ENCODE measurements around the gene ANAPC1. TPM values are rescaled to one million over a fixed set of nuclear protein-coding genes. Genes with fewer than 3 reads are reported as not detected.

Gene ANAPC1
- total and polyA plus RNA-seq, 7 experiments from 2014 or later: 30.6 to 77.2 (median 58.5) TPM

GRCh38 chr2:111924617-111925107 is 40.7 kb upstream of the ANAPC1 start:
- H3K4me1 ChIP-seq (ENCODE audit: control insufficient read depth in 2 of 2, insufficient read depth in 2 of 2, low read length in 2 of 2): no peaks in the 10 kb centered on the region
- H3K4me3 ChIP-seq (ENCODE audit: low read length): no peak overlapping the region
- POLR2A ChIA-PET: no interaction called here
- DNase-seq: no peak
- H3K9me3 ChIP-seq (ENCODE audit: control insufficient read depth in 2 of 3, low read length in 3 of 3): no peaks in the 10 kb centered on the region
- no peaks in the 10 kb centered on the region for H3K36me3 ChIP-seq (ENCODE audit: control insufficient read depth in 2 of 3, insufficient read depth in 3 of 3, low read length in 3 of 3)
- H3K27ac ChIP-seq (ENCODE audit: low read depth, low read length): no peak overlapping the region
- Mint-ChIP-seq H3K27me3 (peaks cover 0 to 13% (median 0%) of the 10 kb centered on the region in 5 donors), H3K9me3 (no peaks in the 10 kb centered on the region), H3K36me3 (no peaks in the 10 kb centered on the region), H3K4me3 (no peak overlapping the region), H3K27ac (no peak overlapping the region), H3K4me1 (peaks cover 0 to 6% (median 0%) of the 10 kb centered on the region in 7 donors)
- ATAC-seq: no peak
- intact Hi-C loops (cut with micrococcal nuclease): no loop called here
- CTCF ChIA-PET: no interaction called here
- no peaks in the 10 kb centered on the region for H3K27me3 ChIP-seq (ENCODE audit: control insufficient read depth in 2 of 2, insufficient read depth in 2 of 2, low read length in 2 of 2)

GRCh38 chr2:111923276-111923804 is 39.3 kb upstream of the ANAPC1 start:
- Histone ChIP-seq H3K36me3 (ENCODE audit: control insufficient read depth in 2 of 3, insufficient read depth in 3 of 3, low read length in 3 of 3) (no peaks in the 10 kb centered on the region), H3K27ac (ENCODE audit: low read depth, low read length) (no peak overlapping the region), H3K4me1 (ENCODE audit: control insufficient read depth in 2 of 2, insufficient read depth in 2 of 2, low read length in 2 of 2) (no peaks in the 10 kb centered on the region), H3K27me3 (ENCODE audit: control insufficient read depth in 2 of 2, insufficient read depth in 2 of 2, low read length in 2 of 2) (no peaks in the 10 kb centered on the region), H3K9me3 (ENCODE audit: control insufficient read depth in 2 of 3, low read length in 3 of 3) (no peaks in the 10 kb centered on the region), H3K4me3 (ENCODE audit: low read length) (no peak overlapping the region)
- peaks cover 0 to 6% (median 0%) of the 10 kb centered on the region in 7 donors for H3K4me1 Mint-ChIP-seq
- no peak overlapping the region for H3K4me3 Mint-ChIP-seq
- POLR2A ChIA-PET: no interaction called here
- no peaks in the 10 kb centered on the region for H3K9me3 Mint-ChIP-seq
- intact Hi-C loops (cut with micrococcal nuclease): no loop called here
- H3K27me3 Mint-ChIP-seq: peaks cover 0 to 11% (median 0%) of the 10 kb centered on the region in 5 donors
- no peak overlapping the region for H3K27ac Mint-ChIP-seq
- CTCF ChIA-PET: no interaction called here
- H3K36me3 Mint-ChIP-seq: no peaks in the 10 kb centered on the region
- DNase-seq: no peak
- ATAC-seq: no peak

GRCh38 chr2:111919794-111920608 is 36.0 kb upstream of the ANAPC1 start:
- POLR2A ChIA-PET: interaction anchor here (0.6 kb wide), 1 partner anchor 20 kb away, joined by 3 read pairs; no protein-coding TSS in a partner anchor
- peaks cover 0 to 6% (median 0%) of the 10 kb centered on the region in 7 donors for H3K4me1 Mint-ChIP-seq
- Histone ChIP-seq H3K27me3 (ENCODE audit: control insufficient read depth in 2 of 2, insufficient read depth in 2 of 2, low read length in 2 of 2) (no peaks in the 10 kb centered on the region), H3K9me3 (ENCODE audit: control insufficient read depth in 2 of 3, low read length in 3 of 3) (no peaks in the 10 kb centered on the region), H3K4me1 (ENCODE audit: control insufficient read depth in 2 of 2, insufficient read depth in 2 of 2, low read length in 2 of 2) (no peaks in the 10 kb centered on the region), H3K27ac (ENCODE audit: low read depth, low read length) (no peak overlapping the region), H3K36me3 (ENCODE audit: control insufficient read depth in 2 of 3, insufficient read depth in 3 of 3, low read length in 3 of 3) (no peaks in the 10 kb centered on the region), H3K4me3 (ENCODE audit: low read length) (no peak overlapping the region)
- H3K27me3 Mint-ChIP-seq: peaks cover 0 to 21% (median 3%) of the 10 kb centered on the region in 5 donors
- intact Hi-C loops (cut with micrococcal nuclease): no loop called here
- no peak overlapping the region for H3K27ac Mint-ChIP-seq
- no peaks in the 10 kb centered on the region for H3K36me3 Mint-ChIP-seq
- no peak overlapping the region for H3K4me3 Mint-ChIP-seq
- ATAC-seq: peak; percentile 75
- no peak for DNase-seq
- CTCF ChIA-PET: no interaction called here
- H3K9me3 Mint-ChIP-seq: no peaks in the 10 kb centered on the region

- Mint-ChIP-seq H3K27me3 (peaks cover 0 to 21% (median 2%) of the 10 kb centered on the region in 5 donors), H3K9me3 (no peaks in the 10 kb centered on the region), H3K4me1 (peaks cover 0 to 2% (median 0%) of the 10 kb centered on the region in 7 donors), H3K4me3 (no peak overlapping the region), H3K36me3 (no peaks in the 10 kb centered on the region), H3K27ac (no peak overlapping the region)
- H3K9me3 ChIP-seq (ENCODE audit: control insufficient read depth in 2 of 3, low read length in 3 of 3): no peaks in the 10 kb centered on the region
- H3K27ac ChIP-seq (ENCODE audit: low read depth, low read length): no peak overlapping the region
- no peaks in the 10 kb centered on the region for H3K4me1 ChIP-seq (ENCODE audit: control insufficient read depth in 2 of 2, insufficient read depth in 2 of 2, low read length in 2 of 2)
- ChIA-PET POLR2A (interaction anchor here (0.6 kb wide), 1 partner anchor 20 kb away, joined by 3 read pairs; no protein-coding TSS in a partner anchor), CTCF (no interaction called here)
- no peaks in the 10 kb centered on the region for H3K27me3 ChIP-seq (ENCODE audit: control insufficient read depth in 2 of 2, insufficient read depth in 2 of 2, low read length in 2 of 2)
- H3K36me3 ChIP-seq (ENCODE audit: control insufficient read depth in 2 of 3, insufficient read depth in 3 of 3, low read length in 3 of 3): no peaks in the 10 kb centered on the region
- no peak for DNase-seq
- no peak for ATAC-seq
- intact Hi-C loops (cut with micrococcal nuclease): no loop called here
- H3K4me3 ChIP-seq (ENCODE audit: low read length): no peak overlapping the region
These were observed 35.4 kb upstream of the ANAPC1 start for GRCh38 chr2:111919365-111919764.

GRCh38 chr2:111918383-111918806 is 34.4 kb upstream of the ANAPC1 start:
- intact Hi-C loops (cut with micrococcal nuclease): no loop called here
- Mint-ChIP-seq H3K4me1 (peaks cover 0 to 1% (median 0%) of the 10 kb centered on the region in 7 donors), H3K27ac (no peak overlapping the region), H3K36me3 (no peaks in the 10 kb centered on the region), H3K9me3 (no peaks in the 10 kb centered on the region), H3K4me3 (no peak overlapping the region), H3K27me3 (peaks cover 0 to 18% (median 0%) of the 10 kb centered on the region in 5 donors)
- no peak for ATAC-seq
- Histone ChIP-seq H3K36me3 (ENCODE audit: control insufficient read depth in 2 of 3, insufficient read depth in 3 of 3, low read length in 3 of 3) (no peaks in the 10 kb centered on the region), H3K27ac (ENCODE audit: low read depth, low read length) (no peak overlapping the region), H3K4me3 (ENCODE audit: low read length) (no peak overlapping the region), H3K4me1 (ENCODE audit: control insufficient read depth in 2 of 2, insufficient read depth in 2 of 2, low read length in 2 of 2) (no peaks in the 10 kb centered on the region), H3K9me3 (ENCODE audit: control insufficient read depth in 2 of 3, low read length in 3 of 3) (no peaks in the 10 kb centered on the region), H3K27me3 (ENCODE audit: control insufficient read depth in 2 of 2, insufficient read depth in 2 of 2, low read length in 2 of 2) (no peaks in the 10 kb centered on the region)
- POLR2A ChIA-PET: no interaction called here
- DNase-seq: no peak
- CTCF ChIA-PET: no interaction called here

- no peak for ATAC-seq
- Histone ChIP-seq H3K36me3 (ENCODE audit: control insufficient read depth in 2 of 3, insufficient read depth in 3 of 3, low read length in 3 of 3) (no peaks in the 10 kb centered on the region), H3K27me3 (ENCODE audit: control insufficient read depth in 2 of 2, insufficient read depth in 2 of 2, low read length in 2 of 2) (no peaks in the 10 kb centered on the region), H3K4me1 (ENCODE audit: control insufficient read depth in 2 of 2, insufficient read depth in 2 of 2, low read length in 2 of 2) (no peaks in the 10 kb centered on the region), H3K4me3 (ENCODE audit: low read length) (no peak overlapping the region), H3K9me3 (ENCODE audit: control insufficient read depth in 2 of 3, low read length in 3 of 3) (no peaks in the 10 kb centered on the region), H3K27ac (ENCODE audit: low read depth, low read length) (no peak overlapping the region)
- Mint-ChIP-seq H3K27me3 (peaks cover 0 to 17% (median 0%) of the 10 kb centered on the region in 5 donors), H3K36me3 (no peaks in the 10 kb centered on the region), H3K4me3 (no peak overlapping the region), H3K4me1 (peaks cover 0 to 1% (median 0%) of the 10 kb centered on the region in 7 donors), H3K27ac (no peak overlapping the region), H3K9me3 (no peaks in the 10 kb centered on the region)
- ChIA-PET POLR2A (no interaction called here), CTCF (no interaction called here)
- intact Hi-C loops (cut with micrococcal nuclease): no loop called here
- DNase-seq: no peak
These were observed 33.1 kb upstream of the ANAPC1 start for GRCh38 chr2:111917106-111917505.

All from naive thymus-derived CD4-positive, alpha-beta T cell (primary cell).